Activated T-helper 2 cell treated with anti-CD3 and anti-CD28 coated beads, Interferon-gamma antibody, Interleukin-2, Interleukin-4, amounts not matched to agents 10 μg/mL and 5 μg/mL and 100 μg/mL, durations not matched to agents 14 hours and 24 hours and 36 hours (primary cell): ENCODE results near the gene PHACTR2. TPM values are rescaled to one million over a fixed set of nuclear protein-coding genes. Genes with fewer than 3 reads are reported as not detected.

Experiments
- DNase-seq: peaks from one replicate; pipeline ENCODE4 v3.0.0; 2021; ENCODE audit warnings: low spot score
- H3K27ac Mint-ChIP-seq: one replicate; pipeline ENCODE4 v1.8.0; 2021; ENCODE audit warnings: mixed read lengths
- H3K27me3 Mint-ChIP-seq: one replicate; pipeline ENCODE4 v1.8.0; 2021; ENCODE audit warnings: low read depth, mixed read lengths
- H3K36me3 Mint-ChIP-seq: one replicate; pipeline ENCODE4 v1.8.0; 2021; ENCODE audit warnings: low read depth, mixed read lengths
- H3K4me1 Mint-ChIP-seq: one replicate; pipeline ENCODE4 v1.8.0; 2021; ENCODE audit warnings: low read depth, mixed read lengths
- H3K4me3 Mint-ChIP-seq: one replicate; pipeline ENCODE4 v1.8.0; 2021; ENCODE audit warnings: low read depth, mild to moderate bottlenecking, moderate library complexity, mixed read lengths
- H3K9me3 Mint-ChIP-seq: one replicate; pipeline ENCODE4 v1.8.0; 2021; ENCODE audit warnings: mixed read lengths
- intact Hi-C: fragments of 100-400 bp; cut with micrococcal nuclease; formaldehyde crosslinking; loops from one replicate; pipeline ENCODE4 v1.15.1; 2023
- total RNA-seq: library from RNA; stranded (reverse); gene quantifications from 2 replicates; pipeline ENCODE4 v1.2.3, GENCODE V29; 2022

PHACTR2 gene
- total RNA-seq, 1 donor from 2014 or later = 45.4 TPM

DNA sequence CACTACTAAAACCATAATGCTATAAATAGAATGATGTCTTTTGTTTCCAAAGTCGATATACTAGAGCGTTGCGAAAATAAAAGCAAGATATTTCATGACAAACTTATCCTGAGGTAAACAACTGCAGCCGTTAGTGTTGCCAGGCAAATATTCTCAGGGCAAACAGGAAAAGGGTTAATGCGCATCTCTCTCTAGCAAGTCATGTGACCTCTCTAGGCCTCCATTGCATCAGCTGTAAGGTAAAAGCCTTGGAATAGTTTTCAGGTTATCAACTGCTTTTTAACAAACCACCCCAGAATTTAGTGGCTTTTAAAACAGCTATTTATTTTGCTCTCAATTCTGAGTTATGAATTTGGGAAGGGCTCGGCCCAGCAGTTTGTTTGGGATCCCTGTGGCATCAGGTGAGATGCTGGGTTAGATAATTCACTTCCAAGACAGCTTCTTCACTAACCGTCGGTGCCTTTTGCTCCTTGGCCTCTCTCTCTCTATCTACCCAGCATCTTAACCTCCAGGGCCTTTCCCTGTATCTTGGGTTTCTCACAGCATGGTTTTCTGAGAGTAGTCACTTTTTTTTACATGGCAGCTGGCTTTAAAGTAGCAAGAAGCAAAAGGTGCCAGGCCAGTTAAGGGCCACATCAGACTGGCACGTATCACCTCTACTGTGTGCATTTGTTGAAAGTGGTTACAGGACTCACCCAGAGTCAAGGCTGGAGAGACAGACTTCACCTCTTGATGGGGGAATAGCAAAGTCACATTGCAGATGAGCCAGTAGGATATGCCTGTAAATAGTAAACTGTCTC, 126.2 kb downstream of the PHACTR2 start:
- intact Hi-C loops = loop anchor here (10.0 kb wide), 2 partner anchors 859 to 889 kb away; partner anchors contain the start of gene HIVEP2
- Mint-ChIP-seq H3K27ac (no peak overlapping the region), H3K9me3 (peaks cover 32% of the 10 kb centered on the region), H3K36me3 (peaks cover 66% of the 10 kb centered on the region), H3K27me3 (no peaks in the 10 kb centered on the region), H3K4me1 (peaks cover 52% of the 10 kb centered on the region), H3K4me3 (no peak overlapping the region)
- DNase-seq = no peak

DNA sequence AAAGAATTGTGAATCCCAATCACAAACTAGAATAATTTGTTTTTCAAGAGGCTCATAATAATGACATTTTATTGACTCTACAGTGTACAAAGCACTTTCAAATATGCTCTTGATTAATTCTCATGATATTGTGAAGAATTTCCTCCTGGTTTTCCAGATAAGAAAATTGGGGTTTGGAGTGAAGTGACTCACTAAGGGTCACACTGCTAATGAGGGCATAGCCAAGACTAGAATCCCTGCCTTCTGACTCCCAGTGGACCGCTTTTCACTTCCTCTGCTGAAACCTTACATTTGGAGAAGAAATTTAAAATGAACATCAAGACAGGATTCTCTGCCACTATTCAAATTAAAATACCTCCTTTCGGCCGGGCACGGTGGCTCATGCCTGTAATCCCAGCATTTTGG, 127.1 kb downstream of the PHACTR2 start:
- peaks cover 52% of the 10 kb centered on the region for H3K4me1 Mint-ChIP-seq
- peaks cover 23% of the 10 kb centered on the region for H3K9me3 Mint-ChIP-seq
- no peaks in the 10 kb centered on the region for H3K27me3 Mint-ChIP-seq
- H3K36me3 Mint-ChIP-seq = peaks cover 57% of the 10 kb centered on the region
- DNase-seq = no peak
- intact Hi-C loops = loop anchor here (5.0 to 10.0 kb wide), 4 partner anchors 248 to 890 kb away; partner anchors contain the start of gene HIVEP2
- H3K4me3 Mint-ChIP-seq = no peak overlapping the region
- H3K27ac Mint-ChIP-seq = peak overlapping the region; percentile 84

DNA sequence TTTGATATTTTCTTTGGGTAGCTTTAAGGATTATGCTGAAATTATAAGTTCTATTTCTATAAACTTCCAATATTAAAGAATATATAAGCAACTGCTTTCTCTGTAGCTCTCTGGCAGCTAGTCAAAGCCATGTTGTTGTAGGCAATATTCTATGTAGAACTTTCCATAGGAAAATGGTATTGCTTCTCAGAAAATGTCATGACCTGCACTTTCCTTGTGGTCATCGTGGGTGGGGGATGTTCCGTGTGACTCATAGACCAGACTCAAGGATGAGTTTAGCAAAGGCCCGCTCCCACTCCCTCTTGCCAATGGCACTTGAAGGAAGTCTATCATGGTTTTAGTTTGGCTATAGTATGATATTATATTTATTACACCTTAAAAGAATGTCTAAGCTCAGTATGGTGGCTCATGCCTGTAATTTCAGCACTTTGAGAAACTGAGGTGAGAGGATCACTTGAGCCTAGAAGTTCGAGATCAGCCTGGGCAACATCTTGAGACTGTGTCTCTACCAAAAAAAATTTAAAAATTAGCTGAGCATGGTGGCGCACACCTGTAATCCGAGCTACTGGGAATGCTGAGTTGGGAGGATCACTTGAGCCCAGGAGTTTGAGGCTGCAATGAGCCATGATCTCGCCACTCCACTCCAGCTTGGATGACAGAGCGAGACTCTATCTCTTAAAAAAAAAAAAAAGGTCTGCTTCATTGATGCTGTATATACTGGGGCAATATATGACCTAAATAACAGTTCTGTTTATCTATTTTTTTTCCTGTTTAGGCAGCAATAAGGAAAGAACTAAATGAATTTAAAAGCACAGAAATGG, 128.7 kb downstream of the PHACTR2 start:
- peak overlapping the region; percentile 84 for H3K27ac Mint-ChIP-seq
- peaks cover 9% of the 10 kb centered on the region for H3K9me3 Mint-ChIP-seq
- peaks cover 43% of the 10 kb centered on the region for H3K36me3 Mint-ChIP-seq
- H3K27me3 Mint-ChIP-seq = no peaks in the 10 kb centered on the region
- H3K4me3 Mint-ChIP-seq = no peak overlapping the region
- peaks cover 46% of the 10 kb centered on the region for H3K4me1 Mint-ChIP-seq
- DNase-seq = peak; percentile 19
- intact Hi-C loops = loop anchor here (1.0 to 10.0 kb wide), 10 partner anchors 37 to 892 kb away; partner anchors contain the start of genes HIVEP2, LTV1 and SF3B5

DNA sequence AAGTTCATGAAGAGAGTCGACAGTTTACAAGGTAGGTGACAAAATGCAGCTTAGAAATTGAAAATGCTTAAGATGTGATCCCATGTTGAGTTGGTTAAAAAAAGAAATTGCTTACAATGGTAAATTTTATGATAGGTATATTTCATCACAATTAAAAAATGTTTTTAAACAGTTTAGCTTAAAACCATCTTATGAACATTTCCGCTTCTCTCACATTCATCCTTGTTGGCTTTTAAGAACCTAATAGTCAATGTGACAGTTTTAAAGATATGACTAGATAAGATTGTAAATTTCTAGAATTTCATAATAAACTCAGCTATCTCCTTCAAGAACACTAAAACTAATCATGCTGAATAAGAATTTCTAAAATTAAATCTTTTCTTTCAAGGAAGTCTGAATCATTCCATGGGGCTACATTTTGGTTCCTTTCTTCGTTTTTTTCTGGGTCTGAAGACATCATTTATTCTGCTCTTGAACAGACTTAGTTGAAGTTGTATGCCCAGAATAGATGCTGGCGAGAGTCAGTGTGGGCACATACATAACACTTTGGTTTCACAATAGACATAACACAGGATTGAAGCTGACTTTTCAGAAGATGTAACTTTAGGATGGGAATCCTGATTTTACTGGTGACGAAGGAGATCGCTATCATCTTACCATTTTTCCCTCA, 129.5 kb downstream of the PHACTR2 start:
- H3K9me3 Mint-ChIP-seq = peaks cover 4% of the 10 kb centered on the region
- H3K27me3 Mint-ChIP-seq = no peaks in the 10 kb centered on the region
- H3K4me3 Mint-ChIP-seq = peak overlapping the region; percentile 26
- intact Hi-C loops = loop anchor here (1.0 to 10.0 kb wide), 6 partner anchors 50 to 892 kb away; partner anchors contain the start of gene HIVEP2
- H3K27ac Mint-ChIP-seq = peak overlapping the region; percentile 84
- no peak for DNase-seq
- peaks cover 39% of the 10 kb centered on the region for H3K36me3 Mint-ChIP-seq
- peaks cover 50% of the 10 kb centered on the region for H3K4me1 Mint-ChIP-seq

DNA sequence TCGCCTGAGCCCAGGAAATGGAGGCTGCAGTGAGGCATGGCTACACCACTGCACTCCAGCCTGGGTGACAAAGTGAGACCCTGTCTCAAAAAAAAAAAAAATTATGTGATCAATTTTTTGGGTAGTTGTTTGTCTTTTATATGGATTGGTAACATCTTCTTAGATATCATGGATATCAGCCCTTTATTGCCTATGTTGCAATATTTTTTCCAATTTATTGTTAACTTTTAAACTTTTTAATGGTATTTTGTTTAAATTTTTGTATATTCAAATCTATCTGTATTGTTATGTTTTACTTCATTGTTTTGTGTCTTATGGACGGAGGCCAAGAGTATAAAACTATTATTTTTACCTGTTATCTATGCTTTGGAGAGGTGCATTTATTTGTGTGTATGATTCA, 133.0 kb downstream of the PHACTR2 start:
- Mint-ChIP-seq H3K9me3 (no peaks in the 10 kb centered on the region), H3K36me3 (peaks cover 25% of the 10 kb centered on the region), H3K27ac (no peak overlapping the region), H3K4me1 (peaks cover 29% of the 10 kb centered on the region), H3K4me3 (no peak overlapping the region), H3K27me3 (no peaks in the 10 kb centered on the region)
- no peak for DNase-seq
- intact Hi-C loops = no loop called here

DNA sequence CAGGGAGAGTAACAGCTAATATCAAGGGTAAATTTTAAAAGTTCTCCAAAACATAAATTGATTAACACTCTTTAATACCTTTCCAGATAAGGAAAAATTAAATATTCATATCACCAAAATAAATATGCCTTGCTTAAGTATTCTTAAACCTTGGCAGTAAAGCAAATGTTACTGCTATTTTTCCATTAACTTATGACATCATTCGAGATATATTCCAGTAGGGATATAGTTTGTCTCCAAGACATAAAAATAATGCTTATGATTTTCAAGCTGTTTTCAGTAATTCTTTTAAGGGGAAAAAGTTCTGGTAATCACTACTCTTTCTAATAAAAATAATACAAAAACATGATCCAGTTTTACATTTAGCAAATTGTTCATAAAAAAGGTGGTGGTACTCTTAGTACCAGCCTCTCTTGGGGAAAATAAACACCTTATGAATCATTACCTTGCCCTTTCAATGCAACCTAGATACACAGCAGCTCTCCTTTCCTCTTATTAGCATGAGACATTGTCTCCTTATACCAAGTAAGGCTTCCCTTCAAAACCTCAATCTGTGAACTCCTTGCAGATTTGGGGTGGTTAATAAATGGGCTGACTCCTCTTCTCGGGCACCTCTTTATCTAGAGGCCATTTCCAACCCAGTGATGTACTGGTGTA, 133.9 kb downstream of the PHACTR2 start:
- H3K27ac Mint-ChIP-seq = no peak overlapping the region
- intact Hi-C loops = no loop called here
- H3K36me3 Mint-ChIP-seq = peaks cover 21% of the 10 kb centered on the region
- DNase-seq = no peak
- peaks cover 22% of the 10 kb centered on the region for H3K4me1 Mint-ChIP-seq
- no peaks in the 10 kb centered on the region for H3K9me3 Mint-ChIP-seq
- H3K4me3 Mint-ChIP-seq = no peak overlapping the region
- no peaks in the 10 kb centered on the region for H3K27me3 Mint-ChIP-seq

DNA sequence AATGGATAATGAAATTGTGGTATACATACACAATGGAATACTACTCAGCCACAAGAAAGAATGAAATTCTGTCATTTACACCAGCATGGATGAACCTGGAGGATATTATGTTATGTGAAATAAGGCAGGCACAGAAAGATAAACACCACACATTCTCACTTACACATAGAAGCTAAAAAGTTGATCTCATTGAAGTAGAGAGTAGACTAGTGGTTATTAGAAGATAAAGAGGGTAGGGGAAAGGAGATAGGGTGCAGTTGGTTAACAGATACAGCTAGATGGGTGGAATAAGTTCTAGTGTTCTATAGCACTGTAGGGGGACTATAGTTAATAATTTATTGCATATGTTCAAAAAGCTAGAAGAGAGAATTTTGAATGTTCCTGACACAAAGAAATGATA, 139.9 kb downstream of the PHACTR2 start:
- Mint-ChIP-seq H3K9me3 (no peaks in the 10 kb centered on the region), H3K4me3 (no peak overlapping the region), H3K27ac (no peak overlapping the region), H3K27me3 (no peaks in the 10 kb centered on the region), H3K4me1 (peaks cover under 1% of the 10 kb centered on the region), H3K36me3 (no peaks in the 10 kb centered on the region)
- intact Hi-C loops = no loop called here
- DNase-seq = no peak

DNA sequence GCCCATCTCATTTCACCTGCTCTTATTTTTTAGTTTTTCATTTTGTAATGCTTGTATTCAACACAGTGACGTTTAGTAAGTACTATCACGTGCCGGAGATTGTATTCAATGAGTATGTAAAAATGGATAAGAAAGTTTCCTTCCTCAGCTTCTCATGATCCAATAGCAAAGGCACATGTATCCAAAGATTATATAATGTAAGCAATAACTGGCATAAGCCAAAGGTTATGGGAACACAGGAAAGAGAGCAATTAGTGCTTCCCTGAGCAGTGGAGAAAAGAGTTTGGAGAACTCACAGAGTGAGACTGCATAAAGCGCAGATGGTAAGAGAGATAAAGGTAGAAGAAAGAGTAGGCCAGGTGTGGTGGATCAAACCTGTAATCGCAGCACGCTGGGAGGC, 143.6 kb downstream of the PHACTR2 start:
- Mint-ChIP-seq H3K9me3 (no peaks in the 10 kb centered on the region), H3K4me3 (no peak overlapping the region), H3K36me3 (peaks cover 10% of the 10 kb centered on the region), H3K27ac (no peak overlapping the region), H3K4me1 (no peaks in the 10 kb centered on the region), H3K27me3 (no peaks in the 10 kb centered on the region)
- intact Hi-C loops = no loop called here
- no peak for DNase-seq

DNA sequence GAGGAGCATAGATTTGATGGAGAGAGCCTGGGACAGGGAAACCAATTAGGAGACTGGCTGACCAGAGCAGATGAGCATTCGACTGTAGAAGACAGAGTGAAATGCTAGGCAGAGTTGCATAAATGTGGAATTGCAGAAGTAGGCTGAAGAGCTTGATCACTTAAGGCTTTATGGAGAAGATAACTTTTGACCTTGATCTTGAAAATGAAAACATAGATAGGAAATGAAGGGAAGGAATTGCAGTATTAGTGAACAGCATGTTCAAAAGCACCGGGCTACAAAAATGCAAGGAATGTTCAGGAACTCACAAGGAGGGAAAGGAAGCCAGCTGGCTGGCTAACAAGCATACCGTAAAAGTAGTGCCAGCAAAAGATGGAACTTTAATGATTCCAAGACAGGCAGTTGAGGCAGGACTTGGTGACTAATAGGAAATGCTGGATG, 144.8 kb downstream of the PHACTR2 start:
- intact Hi-C loops = no loop called here
- Mint-ChIP-seq H3K27ac (no peak overlapping the region), H3K4me3 (no peak overlapping the region), H3K36me3 (peaks cover 10% of the 10 kb centered on the region), H3K4me1 (no peaks in the 10 kb centered on the region), H3K9me3 (no peaks in the 10 kb centered on the region), H3K27me3 (no peaks in the 10 kb centered on the region)
- DNase-seq = no peak

DNA sequence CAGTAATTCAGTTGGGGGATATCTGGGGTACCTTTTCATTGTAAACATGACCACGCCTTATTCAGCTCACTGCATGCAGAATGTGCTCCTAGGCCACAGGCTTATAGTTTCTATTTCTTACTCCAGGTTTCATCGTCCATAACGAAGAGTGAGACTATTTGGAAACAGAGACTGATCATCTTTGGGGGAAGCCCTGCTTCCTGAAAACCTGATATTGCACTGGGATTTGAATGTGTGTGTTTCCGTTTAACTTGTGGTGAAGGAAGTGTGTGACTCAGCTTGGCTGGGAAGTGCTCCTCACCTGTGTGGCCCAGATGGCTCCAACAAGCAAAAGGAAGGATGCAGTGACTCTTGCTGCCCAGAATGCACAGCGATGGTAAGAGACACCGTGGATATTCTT, 145.8 kb downstream of the PHACTR2 start:
- DNase-seq = no peak
- intact Hi-C loops = no loop called here
- no peaks in the 10 kb centered on the region for H3K9me3 Mint-ChIP-seq
- H3K4me3 Mint-ChIP-seq = no peak overlapping the region
- no peak overlapping the region for H3K27ac Mint-ChIP-seq
- no peaks in the 10 kb centered on the region for H3K27me3 Mint-ChIP-seq
- H3K4me1 Mint-ChIP-seq = no peaks in the 10 kb centered on the region
- H3K36me3 Mint-ChIP-seq = peaks cover 10% of the 10 kb centered on the region

DNA sequence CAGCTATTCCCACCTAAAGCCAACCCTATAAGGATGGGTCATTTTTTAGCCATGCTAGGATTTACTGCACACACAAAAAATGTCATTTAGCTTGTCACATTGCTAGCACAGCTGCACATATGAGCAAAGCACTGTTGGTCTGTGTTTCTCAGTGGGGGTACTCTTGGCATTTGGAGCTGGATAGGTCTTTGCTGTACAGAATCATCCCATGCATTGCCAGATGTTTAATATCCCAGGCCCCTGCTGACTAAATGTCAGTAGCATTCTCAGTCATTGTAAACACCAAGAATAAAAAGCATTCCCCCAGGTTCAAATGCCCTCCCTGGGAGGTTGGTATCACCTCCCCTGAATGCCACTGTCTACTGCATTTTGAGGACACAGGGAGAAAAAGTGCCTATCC, 150.8 kb downstream of the PHACTR2 start:
- no peak overlapping the region for H3K27ac Mint-ChIP-seq
- no peaks in the 10 kb centered on the region for H3K4me1 Mint-ChIP-seq
- no peak for DNase-seq

DNA sequence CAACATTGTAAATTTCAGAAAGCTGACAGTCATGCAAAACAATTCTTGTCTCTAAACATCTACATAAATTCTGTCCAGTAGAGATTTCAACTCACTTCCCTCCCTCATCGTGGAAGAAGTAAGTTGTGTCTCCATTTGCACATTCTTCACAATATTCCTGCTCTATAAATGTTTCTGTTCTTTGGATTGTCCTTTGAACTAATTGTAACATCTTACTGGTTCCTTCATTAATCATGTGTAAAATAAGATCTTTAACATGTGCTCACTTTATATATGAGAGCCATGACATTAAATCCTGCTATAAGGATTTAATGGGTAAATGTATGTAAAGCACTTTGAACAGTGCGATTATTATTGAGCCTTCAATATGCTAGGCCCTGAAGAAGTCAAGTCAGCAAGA, 158.4 kb downstream of the PHACTR2 start:
- no peaks in the 10 kb centered on the region for H3K36me3 Mint-ChIP-seq
- H3K4me1 Mint-ChIP-seq = no peaks in the 10 kb centered on the region
- no peaks in the 10 kb centered on the region for H3K27me3 Mint-ChIP-seq
- H3K9me3 Mint-ChIP-seq = no peaks in the 10 kb centered on the region
- DNase-seq = no peak
- intact Hi-C loops = no loop called here
- no peak overlapping the region for H3K4me3 Mint-ChIP-seq
- H3K27ac Mint-ChIP-seq = no peak overlapping the region

More for the DNA sequence above, 150.8 kb downstream of the PHACTR2 start:
- no peaks in the 10 kb centered on the region for H3K27me3 Mint-ChIP-seq
- intact Hi-C loops = no loop called here
- no peaks in the 10 kb centered on the region for H3K9me3 Mint-ChIP-seq
- H3K4me3 Mint-ChIP-seq = no peak overlapping the region
- peaks cover 10% of the 10 kb centered on the region for H3K36me3 Mint-ChIP-seq
